Activated CD4-positive, alpha-beta T cell treated with anti-CD3 and anti-CD28 coated beads, Interleukin-2, Interleukin-4, amounts not matched to agents 100 ng/mL and 50 ng/mL, durations not matched to agents 16 hours and 8 hours (primary cell): ENCODE results near the gene SLC27A1.
A peak's percentile ranks its signal among the peaks of the same experiment; 100 is the strongest.

ENCODE experiments used
- DNase-seq: peaks from one replicate; pipeline ENCODE4 v3.0.0-alpha.2; 2020; ENCODE audit warnings: low spot score

SLC27A1 gene

DNA sequence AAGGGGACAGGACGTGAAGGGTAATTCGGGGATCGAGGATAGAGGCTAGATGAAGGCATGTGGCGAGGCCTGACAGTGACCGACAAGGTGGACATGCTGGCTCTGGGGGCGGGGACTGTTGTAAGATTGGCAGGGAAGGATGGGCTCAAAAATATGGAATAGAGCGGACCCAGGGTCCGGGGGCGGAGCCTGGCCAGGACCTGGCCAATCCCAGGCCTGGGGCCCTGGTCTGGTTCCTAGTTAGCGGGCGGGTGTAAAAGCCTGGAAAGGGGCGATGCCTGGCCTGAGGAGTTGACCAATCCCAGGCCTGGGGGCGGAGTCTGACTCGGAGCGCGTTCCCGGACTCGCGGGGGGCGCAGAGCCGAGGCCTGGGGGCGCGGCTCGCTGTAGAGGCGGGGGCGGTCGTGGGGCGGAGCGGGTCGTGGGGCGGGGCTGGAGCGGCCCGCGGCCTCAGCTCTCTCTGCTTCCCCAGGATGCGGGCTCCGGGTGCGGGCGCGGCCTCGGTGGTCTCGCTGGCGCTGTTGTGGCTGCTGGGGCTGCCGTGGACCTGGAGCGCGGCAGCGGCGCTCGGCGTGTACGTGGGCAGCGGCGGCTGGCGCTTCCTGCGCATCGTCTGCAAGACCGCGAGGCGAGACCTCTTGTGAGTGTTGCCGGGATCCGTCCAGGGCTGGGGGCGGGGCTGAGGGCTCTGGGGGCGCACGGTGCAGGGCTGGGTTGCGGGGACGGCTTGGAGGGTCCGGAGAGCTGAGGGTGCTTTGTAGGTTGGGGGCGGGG, at the start of gene SLC27A1:
SLC27A1 (plus strand) TSS at position 457 of the 774 bp plus-strand sequence; CDS start at position 474, 17 bp downstream.
- peak; percentile 85 for DNase-seq

DNA sequence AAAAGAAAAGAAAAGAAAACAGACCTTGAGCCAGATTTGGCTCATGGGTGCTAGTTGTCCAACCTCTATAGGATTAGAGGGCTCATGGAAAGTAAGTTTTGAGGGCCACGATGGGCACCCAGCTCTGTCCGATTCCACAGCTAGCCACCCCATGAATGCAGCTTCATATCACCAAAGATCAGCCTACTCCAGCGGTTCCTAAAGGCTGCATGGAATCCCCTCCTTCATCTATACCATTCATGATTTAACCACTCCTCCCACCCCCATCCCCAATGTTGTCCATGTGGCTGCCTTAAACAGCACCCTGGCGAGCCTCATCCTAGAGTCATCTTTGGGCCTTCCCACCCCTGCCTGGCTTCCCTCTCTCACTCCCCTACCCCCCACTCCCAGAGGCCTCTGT, 48.4 kb upstream of the SLC27A1 start:
- DNase-seq: no peak

DNA sequence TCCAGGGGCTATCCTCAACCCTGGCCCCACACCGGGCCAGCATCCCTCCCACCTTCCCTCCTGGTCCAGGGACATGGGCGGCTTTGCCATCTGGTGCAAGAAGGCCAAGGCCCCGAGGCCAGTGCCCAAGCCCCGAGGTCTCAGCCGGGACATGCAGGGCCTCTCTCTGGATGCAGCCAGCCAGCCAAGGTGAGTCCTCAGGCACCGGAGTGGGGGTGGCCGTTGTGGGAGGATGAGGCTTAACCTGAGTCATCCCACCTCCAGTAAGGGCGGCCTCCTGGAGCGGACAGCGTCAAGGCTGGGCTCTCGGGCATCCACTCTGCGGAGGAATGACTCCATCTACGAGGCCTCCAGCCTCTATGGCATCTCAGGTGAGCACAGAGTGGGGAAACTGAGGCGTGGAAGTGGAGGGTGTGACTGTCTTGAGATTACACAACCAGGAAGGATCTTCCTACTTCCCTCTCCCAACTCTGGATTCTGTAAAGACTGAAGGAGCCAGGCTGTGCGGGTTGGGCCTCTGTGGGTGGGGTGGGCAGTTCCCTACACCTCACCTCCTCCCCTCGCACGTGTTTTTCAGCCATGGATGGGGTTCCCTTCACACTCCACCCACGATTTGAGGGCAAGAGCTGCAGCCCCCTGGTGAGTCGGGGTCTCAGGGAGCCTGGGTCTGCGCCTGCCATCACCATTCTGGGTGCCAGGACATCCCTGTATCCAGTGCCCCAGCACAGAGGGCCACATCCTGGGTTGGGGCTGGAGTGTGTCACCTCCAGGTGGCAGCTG, 46.7 kb upstream of the SLC27A1 start:
- no peak for DNase-seq

DNA sequence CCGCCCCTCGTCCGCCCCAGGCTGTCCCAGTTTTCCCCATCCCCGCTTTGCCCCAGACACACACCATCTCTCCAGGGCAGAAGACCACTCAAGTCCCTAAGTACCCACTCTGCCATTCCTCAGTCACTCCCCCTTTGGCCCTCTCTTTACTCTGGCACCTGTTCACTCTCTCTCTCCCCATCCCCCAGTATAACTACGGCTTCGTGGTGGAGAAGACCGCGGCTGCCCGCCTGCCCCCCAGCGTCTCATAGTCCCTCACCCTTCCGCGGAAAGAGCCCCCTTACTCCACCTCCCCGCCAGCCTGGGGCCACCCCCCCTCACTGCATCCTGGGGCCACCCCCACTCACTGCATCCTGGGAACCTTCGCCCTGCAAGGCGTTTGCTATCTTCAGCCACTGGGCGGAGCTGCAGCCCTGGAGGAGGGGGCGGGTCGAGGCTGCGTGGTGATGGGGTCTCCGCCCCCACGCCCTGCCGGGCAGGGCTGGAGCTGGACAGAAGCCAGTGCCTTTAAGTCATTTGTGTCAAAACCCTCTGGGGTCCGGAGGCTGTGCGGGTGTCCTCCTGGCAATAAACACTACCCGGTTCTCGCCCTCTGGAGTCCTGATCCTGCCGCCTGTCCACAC, 45.5 kb upstream of the SLC27A1 start:
- peak; percentile 41 for DNase-seq

DNA sequence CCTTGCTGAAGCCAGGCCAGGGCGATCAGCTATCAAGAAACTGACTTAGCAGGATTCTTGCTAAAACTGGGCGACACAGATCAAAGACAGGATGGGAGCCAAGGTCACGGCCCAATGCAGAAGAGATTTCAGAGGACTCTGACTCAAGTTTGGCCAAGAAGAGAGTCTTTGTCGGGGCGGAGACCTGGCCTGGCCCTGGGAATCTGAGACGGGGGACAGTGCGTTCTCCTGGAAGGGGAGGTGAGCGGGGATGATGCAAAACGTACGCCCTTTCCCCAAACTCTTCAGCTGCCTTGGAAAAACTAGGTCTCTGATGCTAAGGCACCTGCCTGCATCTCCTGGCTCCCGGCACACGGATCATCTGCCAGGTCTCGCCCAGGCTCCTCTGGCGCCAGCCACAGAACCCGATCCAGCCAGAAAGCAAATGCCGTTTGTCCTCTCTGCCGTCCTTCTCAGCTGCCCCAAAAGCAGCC, 40.6 kb upstream of the SLC27A1 start:
- DNase-seq: no peak

DNA sequence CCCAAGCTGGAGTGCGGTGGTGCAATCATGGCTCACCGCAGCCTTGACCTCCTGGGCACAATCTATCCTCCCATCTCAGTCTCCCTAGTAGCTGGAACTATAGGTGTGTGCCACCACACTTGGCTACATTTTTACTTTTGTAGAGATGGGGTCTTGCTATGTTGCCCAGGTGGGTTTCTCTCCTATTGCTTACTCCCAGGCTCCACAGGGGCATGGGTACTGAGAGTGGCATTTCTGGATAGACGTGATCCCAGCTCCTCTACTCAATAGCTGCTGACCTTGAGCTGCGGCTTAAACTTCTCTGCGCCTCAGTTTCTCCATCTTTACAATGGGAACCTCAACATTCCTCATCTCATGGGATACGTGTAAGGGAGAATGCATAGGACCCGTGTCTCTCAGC, 38.9 kb upstream of the SLC27A1 start:
- no peak for DNase-seq

DNA sequence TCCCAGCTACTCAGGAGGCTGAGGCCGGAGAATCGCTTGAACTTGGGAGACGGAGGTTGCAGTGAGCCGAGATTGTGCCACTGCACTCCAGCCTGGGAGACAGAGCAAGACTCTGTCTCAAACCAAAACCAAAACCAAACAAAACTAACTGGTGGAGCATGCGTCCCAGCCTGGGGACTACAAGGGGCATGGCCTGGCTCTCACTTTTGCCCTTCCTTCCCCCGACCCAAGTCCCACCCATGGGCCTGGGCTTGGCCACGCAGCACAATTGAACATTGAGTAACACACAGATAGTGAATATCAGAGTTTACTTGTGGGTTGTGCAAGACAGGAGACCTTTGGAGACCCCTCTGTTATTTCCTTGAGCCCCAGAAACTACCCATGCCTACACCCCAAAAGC, 35.1 kb upstream of the SLC27A1 start:
- no peak for DNase-seq

DNA sequence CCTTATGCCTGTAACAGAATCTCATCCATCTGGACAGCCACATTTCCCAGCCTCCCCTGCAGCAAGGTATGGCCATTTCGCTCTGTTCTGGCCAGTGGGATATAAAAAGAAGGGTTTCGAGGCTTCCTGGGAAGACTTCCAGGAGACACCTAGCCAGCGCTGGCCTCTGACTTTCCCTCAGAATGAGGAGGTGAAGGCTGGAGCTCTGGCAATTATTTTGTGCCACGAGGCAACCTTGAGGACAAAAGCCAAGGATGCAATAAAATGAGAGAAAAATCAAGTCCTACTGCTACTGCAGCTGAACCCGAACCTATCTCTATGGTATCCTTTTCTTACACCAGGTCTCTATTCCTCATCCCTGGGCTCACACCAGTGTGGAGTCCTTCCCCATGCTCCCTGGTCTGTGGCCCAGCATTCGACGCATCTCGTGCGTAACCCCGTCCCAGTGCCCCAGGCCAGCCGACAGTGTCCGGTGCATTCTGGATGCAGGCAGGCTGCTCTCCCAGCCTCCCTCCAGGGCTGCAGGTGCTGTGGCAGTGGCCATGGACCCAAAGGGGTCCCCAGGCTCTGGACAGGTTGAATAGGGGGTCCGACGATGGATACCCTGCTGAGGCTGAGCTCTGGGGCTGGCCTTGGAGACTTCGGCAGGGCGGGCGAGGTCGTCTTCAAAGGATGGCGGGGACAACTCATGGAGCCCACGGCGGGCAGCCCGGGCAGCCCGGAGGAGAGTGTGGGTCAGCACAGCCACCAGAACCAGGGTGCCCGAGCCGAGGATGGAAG, 34.0 kb upstream of the SLC27A1 start:
- DNase-seq: no peak

DNA sequence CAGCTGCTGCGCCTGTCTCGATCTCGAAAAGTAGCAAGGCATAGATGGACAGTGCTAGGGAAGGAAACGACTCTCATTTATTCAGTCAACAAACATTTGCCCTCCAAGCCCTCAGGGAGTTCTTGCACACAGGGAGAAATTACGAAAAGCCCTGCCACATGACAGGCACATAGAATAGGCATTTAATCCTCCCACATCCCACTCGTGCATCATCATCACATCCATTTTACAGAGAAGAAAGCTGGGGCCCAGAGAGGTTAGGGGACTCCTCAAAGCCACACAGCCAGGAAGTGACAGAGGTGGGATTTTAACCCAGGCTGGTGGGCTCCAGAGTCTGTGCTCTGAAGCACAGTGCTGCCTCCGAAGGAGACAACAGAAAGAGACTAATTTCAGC, 33.5 kb upstream of the SLC27A1 start:
- DNase-seq: no peak

DNA sequence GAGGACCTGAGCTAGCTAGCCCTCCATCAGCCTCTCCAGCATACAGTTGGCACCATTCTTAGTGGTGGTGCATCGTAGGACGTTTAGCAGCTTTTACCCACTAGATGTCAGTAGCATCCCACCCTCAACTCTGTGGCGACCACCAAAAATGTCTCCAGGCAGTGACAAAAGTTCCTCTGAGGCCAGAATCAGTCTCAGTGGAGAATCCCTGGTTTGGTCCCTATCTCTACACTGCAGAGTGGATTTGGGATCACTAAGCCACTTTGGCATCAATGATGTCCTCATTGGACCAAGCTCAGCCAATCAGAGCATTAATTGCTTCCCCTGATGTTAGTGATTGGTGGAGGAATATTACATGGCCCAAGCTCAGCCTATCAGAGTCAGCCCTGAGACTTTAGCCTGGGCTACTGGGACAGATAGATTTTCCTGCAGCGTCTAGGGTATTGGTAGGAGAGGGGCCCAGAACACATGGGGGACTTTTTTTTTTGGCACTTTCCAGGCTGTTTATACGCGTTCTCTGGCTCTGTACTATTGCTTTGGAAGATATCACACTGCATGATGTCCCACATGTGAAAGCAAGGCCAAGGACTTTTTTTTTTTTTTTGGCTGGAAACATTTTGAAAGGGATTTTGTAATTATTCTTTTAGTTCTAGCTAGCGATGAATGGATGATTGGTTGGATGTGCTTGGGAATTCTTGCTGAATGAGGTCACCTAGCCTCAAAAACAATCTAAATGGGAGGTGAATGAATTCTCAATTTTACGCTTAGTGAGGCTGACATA, 28.9 kb upstream of the SLC27A1 start:
- peak; percentile 26 for DNase-seq

DNA sequence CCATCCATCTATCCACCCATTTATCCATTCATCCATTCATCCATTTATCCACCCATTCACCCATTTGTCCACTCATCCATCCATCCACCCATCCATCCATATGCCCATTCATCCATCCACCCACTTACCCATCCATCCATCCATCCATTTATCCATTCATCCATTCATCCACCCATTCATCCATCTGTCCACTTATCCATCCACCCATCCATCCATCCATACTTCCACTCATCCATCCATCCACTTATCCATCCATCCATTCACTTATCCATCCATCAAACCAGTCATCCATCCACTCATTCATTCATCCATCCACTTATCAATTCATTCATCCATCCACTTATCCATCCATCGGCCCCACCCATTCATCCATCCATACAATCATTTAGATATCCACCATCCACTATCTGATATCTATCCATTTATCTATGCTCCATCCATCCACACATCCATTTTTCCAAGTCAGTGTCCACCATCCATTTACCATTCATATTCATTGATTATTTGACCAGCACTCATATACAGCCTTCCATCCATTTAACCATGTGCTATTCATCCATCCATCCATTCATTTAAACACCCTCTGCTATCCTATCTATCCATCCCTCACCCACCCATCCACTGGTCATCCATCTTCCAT, 24.7 kb upstream of the SLC27A1 start:
- DNase-seq: no peak

DNA sequence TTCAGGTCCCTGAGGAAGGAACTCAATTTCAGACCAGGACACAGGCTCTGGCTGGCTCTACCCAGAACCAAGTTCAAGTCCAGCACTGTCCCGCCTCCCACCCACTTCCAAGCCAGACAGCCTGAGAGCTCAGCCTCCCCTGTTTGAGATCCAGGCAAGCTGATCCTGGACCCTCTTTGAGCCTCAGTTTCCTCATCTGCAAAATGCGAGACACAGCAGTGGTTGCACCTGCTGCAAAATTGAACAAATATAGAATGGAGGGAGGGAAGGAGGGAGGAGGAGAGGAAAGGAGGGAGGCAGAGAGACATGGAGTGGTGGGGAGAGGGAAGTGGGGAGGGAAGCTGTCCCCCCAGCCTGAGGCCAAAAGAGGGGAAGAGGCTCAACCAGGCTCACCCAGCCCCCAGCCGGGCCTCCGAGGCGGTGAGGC, 22.6 kb upstream of the SLC27A1 start:
- no peak for DNase-seq

DNA sequence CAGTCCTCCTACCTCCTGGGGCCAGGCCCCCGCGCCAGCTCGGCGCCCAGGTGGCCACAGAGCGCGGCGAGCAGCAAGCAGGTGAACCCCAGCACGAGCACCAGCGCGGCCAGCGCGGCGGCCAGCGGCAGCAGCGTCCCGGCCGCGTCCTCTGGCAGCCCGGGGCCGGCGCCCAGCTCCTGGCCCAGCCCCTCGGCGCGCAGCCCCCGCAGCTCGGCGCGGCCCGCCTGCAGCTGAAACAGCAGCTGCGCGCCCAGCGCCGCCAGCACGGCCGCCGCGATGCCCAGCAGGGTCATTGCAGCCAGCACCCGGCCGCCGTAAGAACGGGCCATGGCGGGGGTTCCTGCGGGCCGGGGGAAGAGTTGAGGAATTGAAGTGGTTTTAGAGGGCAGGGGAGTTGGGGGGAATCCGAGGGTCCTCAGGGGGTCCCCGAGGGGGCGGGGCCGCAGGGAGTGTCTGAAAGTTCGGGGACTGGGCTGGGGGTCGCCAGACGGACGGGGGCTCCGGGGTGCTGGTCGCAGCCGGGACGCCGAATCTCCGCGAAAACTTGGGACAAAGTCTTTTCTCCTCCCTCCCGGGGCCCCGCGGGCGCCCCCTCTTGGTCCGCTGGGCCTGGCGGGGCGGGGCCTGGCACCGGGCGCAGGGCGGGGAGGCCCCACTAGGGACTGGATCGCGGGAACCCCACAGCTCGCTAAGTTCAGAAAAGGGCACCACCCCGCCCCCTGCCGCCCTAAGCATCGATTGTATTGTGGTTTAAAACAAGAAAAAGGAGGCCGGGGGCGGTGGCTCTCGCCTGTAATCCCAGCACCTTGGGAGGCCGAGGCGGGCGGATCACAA, 22.0 kb upstream of the SLC27A1 start, which contains the start of gene TMEM221:
TMEM221 (minus strand) TSS at position 538 of the 837 bp plus-strand sequence; CDS start at position 332, 206 bp downstream.
- peak; percentile 17 for DNase-seq

DNA sequence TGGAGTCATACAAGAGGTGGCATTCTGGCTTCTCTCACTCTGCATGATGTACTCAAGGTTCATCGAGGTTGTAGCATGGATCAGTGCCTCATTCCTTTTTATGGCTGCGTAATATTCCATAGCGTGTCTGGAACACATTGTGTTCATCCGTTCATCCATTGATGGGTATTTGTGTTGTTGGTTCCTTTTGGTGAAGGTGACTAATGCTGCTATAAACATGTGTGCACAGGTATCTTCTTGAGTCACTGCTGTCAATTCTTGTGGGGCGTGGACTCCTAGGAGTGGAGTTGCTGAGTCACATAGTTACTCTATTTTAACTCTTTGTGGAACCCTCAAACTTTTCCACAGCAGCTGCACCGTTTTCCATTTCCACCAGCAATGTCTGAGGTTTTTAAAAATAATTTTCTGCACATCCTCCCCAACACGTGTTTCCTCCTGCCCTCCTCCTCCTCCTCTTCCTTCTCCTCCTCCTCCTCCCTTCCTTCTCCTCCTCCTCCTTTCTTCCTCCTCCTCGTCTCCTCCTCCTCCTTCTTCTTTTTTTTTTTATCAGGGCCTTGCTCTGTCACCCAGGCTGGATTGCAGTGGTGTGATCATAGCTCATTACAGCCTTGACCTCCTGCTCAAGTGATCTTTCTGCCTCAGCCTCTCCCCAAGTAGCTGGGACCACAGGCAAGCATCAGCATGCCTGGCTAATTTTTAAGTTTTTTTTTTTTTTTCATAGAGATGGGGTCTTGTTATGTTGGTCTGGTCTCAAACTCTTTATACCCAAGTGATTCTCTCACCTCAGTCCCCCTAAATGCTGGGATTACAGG, 19.9 kb upstream of the SLC27A1 start:
- peak; percentile 75 for DNase-seq

DNA sequence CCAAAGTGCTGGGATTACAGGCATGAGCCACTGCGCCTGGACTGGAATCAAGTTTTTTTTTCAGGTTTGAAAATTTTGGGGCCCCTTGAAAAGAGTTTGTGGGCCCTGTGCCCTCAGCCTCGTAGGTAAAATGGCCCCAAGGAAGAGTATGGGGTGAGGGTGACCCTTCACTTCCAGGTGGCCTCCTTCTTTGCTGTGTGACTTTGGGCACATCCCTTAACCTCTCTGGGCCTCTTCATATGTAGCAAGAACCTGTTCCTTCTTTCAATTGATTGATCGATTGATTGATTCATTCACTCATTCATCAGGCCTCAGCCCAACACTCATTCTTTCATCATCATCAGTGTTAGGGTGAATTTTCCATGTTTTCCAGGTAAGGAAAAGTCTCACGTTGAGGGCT, 18.5 kb upstream of the SLC27A1 start:
- no peak for DNase-seq

DNA sequence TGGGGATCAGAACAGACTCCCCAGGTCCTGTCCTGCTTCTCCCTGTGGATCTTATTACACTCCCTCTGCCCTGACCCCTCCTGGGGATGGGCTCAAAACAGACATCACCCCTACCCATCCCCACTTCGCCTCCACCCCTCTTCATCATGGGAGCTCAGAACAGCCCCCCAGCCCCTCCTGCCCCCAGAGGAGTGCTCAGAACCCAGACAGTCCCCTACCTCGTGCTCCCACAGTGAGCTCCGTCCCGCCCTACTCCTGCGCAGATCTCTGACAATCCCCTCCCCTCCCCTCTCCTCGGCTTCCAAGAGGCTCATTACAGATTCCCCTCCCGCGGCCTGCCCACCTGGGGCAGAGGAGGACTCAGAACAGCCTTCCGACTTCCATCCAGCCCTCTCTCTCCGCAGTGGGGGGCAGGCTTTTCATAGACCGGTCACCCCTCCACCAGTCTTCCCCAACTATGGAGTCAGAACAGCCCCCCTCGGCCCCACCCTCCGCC, 15.7 kb upstream of the SLC27A1 start:
- no peak for DNase-seq

DNA sequence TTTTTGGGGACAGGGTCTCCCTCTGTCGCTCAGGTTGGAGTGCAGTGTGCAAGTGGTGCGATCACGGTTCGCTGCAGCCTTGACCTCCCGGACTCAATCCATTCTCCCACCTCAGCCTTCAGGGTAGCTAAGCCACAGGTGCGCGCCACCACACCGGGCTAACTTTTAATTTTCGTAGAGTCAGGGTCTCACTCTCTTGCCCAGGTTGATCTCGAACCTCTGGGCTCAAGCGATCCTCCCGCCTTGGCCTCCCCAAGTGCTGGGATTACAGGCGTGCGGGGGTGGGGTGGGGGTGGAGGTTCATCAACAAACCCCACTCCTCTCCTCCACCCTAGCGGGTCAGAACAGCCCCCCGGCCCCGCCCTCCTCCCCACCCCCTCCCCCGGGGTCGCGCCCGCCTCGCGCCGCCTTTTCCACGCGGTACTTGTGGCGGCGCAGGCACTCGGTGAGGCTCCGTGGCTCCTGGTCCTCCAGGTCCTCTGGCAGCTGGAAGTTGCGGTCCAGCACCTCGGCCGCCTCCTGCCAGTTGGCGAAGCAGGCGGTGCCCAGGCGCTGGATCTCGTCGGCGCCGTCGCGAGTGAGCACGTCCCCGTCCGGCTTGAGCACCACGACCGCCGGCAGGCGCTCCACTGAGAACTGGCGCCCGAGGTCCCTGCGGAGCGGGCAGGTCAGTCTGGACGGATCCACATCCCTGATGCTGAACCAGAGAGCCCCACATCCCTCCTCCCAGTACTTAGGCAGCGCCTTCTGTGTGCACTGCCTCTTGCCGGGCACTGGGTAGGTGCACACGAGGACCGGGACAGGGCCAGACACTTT, 14.8 kb upstream of the SLC27A1 start:
- no peak for DNase-seq

DNA sequence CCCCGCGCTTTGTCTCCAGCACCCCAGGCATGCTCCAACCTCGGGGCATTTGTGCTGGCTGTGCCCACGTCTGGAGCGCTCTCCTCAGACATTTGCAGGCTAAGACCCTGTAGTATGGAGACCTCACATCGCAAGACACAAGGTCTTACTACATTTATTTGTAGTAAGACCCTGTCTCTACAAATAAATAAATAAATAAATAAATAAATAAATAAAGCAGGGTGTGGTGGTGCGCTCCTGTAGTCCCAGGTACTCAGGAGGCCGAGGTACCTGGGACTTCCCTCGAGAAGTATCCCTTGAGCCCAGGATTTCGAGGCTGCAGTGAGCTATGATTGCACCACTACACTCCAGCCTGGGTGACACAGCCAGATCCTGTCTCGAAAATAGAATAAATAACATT, 14.2 kb upstream of the SLC27A1 start:
- no peak for DNase-seq
